Raji (cell line): Measurements from ENCODE around the gene TCAP.

Experiments used
- POLR2A ChIP-seq: IDR thresholded peaks from 2 replicates; pipeline ENCODE4 v1.6.1; 2011; ENCODE audit warnings: low read depth, low read length, control low read depth; ENCODE audit not compliant: insufficient read depth

The TCAP gene

GRCh38 chr17:39636927-39637736 lies 28.0 kb upstream of the TCAP start, which contains the start of gene STARD3:
Gene STARD3, plus strand, starts transcription at chr17:39637144. Its CDS starts 16,388 bp downstream, at chr17:39653532.
- TF ChIP-seq POLR2A: peak; percentile 80

GRCh38 chr17:39638317-39638716 lies 26.8 kb upstream of the TCAP start:
- TF ChIP-seq POLR2A: no peak

GRCh38 chr17:39639043-39639442 lies 26.1 kb upstream of the TCAP start:
- no peak for TF ChIP-seq POLR2A

- TF ChIP-seq POLR2A: no peak
These were observed 25.3 kb upstream of the TCAP start for GRCh38 chr17:39639566-39640458.

GRCh38 chr17:39640591-39641031 lies 24.5 kb upstream of the TCAP start:
- TF ChIP-seq POLR2A: no peak

- no peak for TF ChIP-seq POLR2A
These were observed 24.1 kb upstream of the TCAP start for GRCh38 chr17:39641097-39641496.

- no peak for TF ChIP-seq POLR2A
These were observed 23.3 kb upstream of the TCAP start for GRCh38 chr17:39641883-39642282.

GRCh38 chr17:39642291-39643074 lies 22.7 kb upstream of the TCAP start:
- TF ChIP-seq POLR2A: no peak

GRCh38 chr17:39643271-39643670 lies 21.9 kb upstream of the TCAP start:
- no peak for TF ChIP-seq POLR2A

- no peak for TF ChIP-seq POLR2A
These were observed 17.9 kb upstream of the TCAP start for GRCh38 chr17:39647256-39647655.

GRCh38 chr17:39648616-39649366 lies 16.4 kb upstream of the TCAP start:
- TF ChIP-seq POLR2A: no peak

GRCh38 chr17:39650121-39650579 lies 15.0 kb upstream of the TCAP start:
- no peak for TF ChIP-seq POLR2A

- TF ChIP-seq POLR2A: no peak
These were observed 13.1 kb upstream of the TCAP start for GRCh38 chr17:39651923-39652586.

- TF ChIP-seq POLR2A: no peak
These were observed 12.4 kb upstream of the TCAP start for GRCh38 chr17:39652587-39653315.

- no peak for TF ChIP-seq POLR2A
These were observed 11.9 kb upstream of the TCAP start for GRCh38 chr17:39653316-39653661.
